GM21737 (cell line): ENCODE results near the gene DPP4.

ENCODE experiments used
- ATAC-seq: cut with Tn5 transposase; IDR thresholded peaks from one replicate; pipeline ENCODE4 v1.9.1; 2021; ENCODE audit warnings: mild to moderate bottlenecking, moderate library complexity; ENCODE audit not compliant: unreplicated experiment

Gene DPP4

DNA sequence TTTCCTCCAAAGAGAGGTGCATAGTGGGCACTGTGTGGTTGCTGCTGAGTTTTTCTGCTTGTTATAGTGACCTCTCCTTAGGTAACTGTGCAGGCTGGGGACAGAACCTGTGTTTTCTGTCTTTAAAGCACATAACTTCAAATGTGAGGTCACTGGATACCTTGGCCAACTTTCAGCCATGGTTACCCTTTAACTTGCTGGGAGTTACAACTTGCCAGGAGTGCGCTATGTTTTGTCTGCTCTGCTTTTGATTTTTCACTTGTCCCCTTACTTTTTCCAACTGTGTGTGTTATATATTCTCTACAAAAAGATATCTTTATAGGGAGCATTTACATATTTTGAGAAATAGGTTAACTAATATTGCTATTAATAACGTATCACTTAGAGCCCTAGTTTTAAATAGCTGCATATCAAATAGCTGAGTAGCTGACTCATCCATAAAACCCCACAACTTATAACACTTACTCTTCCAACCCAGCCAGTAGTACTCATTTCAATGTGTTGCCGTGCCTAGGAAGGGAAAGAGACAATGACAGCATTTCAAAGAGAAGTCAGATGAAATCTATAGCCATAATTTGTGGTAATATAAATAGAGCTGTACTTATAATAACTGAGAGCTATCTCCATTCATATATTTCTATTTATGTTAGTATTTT lies 51.6 kb downstream of the DPP4 start:
- ATAC-seq = no peak

DNA sequence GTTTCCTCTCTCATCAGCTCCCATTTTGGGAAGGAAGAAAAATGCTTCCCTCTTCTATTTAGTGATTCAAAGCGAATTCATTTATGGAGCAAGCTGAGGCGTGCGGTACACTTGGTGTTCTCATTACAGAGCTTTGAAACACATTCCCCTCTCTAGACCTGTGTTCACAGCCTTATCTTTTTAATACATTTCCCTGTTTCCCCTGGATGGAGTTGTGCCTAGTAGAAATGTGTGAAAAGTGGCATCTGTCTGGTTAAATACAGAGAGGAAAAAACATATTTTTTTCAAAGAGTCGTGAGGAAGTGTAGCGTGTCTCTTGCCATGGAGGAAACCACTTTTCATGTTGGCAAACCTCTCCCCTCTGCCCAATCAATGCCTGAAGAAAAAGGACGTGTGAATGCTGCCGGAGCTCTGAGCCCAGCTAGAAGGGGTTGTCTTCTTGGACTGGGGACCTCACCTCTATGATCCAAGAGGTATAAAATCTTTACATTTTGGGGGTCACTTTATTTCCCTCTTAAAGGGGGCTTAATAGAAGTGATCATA lies 52.4 kb downstream of the DPP4 start:
- no peak for ATAC-seq

DNA sequence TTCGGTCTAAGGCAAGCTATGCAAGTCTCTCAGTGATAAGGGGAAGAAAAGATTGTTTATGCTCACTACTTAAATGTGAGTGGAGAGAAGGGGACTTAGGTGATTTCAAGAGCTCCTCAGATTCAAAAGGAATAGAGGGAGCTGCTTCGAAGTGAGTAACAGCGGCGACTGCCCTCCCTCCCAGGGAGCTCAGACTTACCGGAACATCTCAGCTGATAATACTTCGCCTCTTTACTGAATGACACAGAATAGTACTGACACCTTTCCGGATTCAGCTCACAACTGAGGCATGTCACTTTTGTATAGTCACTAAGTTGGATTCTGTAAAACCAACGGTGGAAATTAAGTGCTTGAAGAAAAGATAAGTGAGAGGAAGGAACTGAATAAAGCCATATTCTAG lies 55.5 kb downstream of the DPP4 start:
- ATAC-seq = no peak

DNA sequence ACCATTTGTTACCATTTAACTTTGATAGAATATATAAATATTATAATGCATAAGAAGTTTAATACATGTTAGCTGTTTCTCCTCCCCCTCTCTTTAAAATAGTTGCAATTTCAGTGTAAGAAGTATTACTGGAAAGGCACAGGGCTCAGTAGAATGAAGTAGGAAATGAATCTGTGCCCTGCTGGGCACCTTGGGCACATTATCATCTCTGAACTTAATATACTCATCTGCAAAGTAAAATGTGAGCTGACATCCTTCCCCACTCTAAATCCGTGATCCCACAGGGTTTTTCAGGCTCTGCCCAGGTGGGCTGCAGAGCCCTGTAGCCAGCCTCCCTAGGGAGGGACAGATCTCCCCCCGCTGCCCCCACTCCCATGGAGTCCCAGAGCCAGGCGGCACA lies 56.8 kb downstream of the DPP4 start:
- no peak for ATAC-seq

DNA sequence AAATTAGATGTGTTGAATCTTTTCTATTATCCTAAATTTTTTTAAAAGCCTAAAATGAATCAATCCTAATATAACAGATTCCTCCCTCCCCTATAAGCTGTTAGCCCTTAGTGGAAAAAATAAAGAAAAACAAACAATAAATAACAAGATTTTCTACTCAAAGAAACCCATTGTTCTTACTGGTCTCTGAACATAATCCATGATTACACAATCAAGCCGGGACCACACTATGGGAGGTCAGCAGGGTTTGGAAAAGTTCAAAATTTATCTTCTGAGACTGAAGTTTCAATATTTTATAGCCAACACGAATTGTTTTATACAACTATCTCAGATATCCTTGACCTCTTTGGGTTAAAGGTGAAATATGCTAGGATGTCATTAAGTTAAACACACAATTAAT lies 57.9 kb downstream of the DPP4 start:
- ATAC-seq = no peak

DNA sequence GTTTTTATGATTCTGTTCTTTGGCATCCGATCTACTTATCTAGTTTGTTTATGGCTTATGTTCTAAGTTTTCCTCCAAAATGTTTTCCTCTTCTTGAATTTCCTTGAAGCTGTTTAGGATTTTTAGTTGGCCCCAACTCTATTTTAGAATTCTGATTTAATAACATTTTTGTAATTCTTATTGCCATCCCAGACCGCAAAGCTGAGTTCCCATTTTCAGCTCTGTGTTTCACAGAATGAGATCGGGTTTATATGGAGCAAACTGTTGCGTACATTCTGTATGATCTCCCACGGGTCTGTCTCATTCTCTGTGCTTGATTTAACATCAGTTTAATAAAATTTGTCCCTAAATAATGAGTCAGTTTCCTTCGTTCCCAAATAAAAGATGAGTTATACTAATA lies 59.3 kb downstream of the DPP4 start:
- ATAC-seq = no peak

DNA sequence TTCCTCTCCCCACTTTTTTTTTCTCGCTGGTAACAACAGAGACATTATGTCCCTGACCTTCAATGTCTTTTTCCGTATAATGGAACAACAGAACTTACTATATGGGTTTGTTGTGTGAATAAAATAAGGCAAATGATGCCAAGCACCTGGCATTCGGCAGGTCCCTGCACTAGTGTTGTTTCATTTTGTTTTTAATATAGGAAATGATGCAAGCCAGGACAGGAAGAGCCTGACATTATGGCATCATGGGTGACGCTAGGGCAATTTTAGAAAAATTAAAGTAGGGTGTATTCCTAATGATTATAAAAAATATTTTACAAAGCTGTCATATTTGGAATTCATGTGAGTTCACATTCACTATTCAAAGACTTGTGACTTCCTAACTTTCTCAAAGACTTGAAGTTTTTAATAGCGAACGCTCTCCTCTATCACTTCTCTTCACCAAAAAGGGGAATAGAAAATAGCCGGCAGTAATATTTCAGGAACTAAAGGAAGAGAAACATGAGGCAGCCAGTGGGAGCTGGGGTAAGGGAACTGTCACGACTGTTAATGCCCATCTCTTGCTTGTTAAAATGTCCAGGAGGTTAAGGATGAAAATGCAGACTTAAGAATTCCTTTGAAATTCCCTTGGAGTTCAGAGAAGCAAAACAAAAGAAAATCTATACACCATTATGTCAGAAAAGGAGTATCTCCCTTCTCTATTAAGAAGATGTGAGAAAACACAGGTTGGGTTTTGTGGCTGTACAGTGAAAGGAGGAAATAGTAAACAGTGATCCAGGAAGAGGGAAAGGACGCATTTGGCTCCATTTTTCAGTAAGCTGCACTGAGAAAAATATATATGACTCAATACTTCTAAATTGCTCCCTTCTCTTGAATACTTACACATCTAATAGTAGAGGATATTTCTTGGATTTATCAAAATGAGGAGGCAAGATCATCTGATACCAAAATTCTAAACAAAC lies 60.2 kb downstream of the DPP4 start:
- no peak for ATAC-seq

DNA sequence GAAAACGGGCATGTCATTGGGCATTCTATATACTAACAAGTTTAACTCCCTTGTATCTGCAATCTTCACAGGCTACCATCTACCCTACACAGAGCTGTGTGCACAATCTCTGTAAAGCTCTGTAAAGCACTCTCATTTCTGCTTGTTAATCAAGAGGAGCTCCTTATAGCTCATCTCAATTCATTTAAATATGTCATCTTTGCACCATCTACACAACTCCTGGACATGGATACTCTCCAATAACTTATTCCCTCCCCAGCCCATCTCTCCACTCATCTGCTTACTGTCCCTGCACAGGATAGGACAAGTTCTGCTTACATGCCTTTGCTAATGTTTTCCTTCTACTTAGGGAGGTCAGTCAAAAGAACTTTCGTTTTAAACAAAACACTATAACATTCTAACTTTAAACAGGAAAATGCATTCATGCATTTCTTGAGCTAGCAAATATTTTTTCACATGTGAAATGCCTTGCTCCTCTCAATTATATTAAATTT lies 61.4 kb downstream of the DPP4 start:
- ATAC-seq = no peak

DNA sequence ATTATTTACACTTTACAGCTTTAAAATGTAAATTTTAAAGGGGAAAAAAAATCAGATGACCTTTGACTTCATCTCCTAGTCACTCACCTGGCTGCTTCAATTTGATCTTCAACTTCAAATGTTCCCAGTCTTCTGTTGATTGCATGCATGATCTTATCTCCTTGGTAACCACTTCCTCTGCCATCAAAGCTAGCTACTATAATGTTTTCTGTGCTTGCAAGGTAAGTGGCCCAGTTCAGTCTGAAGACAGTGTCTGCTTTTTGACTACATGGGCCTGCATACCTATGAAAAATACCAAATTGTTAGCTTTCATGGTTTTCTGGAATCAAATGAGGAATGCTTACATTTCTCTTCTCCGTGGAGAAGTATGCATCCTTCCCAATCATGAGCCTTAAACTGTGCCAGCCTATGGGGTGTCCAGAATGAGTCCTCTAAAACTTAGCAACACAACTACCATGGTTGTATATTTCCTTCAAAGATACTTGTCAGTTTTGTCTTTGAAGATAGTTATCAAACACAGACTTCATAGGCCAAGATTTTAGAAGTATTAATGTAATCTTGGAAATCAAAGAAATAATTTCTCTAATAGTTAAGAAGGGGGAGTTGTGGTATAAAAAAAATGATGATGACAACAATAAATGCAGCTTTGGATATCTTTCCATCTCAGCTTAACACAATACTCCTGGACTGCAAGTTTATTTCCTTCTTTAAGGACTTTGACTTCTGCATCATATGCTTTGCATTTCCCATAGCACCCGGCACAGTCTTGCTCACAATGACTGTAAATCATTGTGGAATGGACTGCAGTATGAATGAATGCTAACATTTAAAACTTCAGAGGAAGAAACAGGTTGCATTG lies 62.1 kb downstream of the DPP4 start:
- ATAC-seq = no peak

DNA sequence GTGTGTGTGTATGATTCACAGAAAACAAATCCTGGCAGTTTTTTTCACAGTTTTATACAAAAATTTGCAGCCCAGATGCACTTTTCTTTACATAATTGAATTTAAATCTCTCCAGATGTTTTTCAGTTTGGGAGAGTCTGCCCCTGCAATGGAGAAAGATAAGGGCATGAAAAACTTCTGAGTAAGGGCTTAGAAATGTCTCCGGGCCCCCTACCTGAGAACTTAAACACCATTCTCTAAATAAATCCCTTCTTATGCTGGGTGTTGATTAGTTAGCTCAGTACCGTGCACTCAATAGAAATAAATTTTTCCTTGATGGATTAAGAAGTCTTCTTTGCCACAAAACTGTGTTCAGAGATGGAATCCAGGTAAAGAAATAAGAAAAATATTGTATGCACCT lies 64.5 kb downstream of the DPP4 start:
- no peak for ATAC-seq

DNA sequence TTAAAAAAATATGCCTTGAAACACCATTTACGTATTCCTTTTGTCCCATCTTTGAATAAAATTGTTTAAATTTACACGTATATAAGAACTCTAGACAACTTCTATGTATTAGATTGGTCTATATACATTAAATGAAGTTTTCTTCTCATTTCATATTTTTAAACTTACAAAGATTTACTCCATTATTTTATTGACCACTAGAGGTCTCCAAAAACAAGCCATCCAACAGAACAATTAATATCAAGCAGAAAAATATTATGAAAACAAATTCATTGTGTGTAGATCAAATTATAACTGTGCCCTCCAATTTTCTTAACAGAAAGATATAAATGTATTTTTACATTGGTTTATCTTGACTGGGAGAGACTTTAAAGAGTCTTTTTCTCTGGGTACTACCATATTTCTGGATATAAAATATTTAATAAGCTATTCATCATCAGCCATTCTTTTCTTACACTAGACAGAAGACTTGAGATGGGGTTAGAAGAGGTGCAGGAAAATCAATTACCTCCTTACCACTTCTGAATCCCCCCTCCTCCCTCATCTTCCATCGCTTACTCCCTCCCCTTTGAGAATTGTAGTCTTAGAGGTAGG lies 66.5 kb downstream of the DPP4 start:
- no peak for ATAC-seq

DNA sequence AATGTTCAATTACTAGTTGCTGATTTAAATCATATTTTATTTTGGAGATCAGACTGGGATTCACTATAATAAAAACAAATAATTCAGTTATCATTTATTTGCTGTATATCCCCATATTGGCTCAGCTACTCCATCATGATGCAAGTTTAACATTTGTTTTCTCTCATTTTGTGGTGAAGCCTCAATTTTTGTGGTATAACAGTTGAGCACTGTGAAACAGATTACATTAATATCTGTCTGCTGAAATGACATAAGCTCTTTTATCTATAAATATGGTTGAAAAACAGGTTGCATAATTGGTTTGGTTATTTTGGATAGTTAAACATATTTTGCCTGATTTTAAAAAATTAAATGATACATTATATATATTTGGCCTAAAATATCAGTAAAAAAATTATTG lies 67.7 kb downstream of the DPP4 start:
- no peak for ATAC-seq

DNA sequence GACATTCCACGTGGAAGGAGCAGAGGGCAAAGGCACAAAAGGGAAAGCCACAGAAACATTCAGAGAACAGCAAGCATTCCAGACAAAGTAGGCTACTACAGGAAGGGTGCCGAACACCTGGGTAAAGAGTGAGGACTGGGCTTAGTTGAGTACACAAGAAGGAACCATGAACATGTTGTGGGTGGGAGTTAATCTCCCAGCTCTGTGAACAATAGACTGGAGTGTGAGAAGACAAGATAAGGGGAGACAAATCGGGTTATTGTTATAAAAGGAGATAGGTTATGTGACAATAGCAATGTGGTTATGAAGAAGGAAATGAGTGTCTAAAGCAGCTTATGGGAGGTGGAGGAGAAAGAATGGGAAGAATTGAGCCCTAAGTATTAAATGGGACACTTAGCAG lies 70.0 kb downstream of the DPP4 start:
- ATAC-seq = no peak

DNA sequence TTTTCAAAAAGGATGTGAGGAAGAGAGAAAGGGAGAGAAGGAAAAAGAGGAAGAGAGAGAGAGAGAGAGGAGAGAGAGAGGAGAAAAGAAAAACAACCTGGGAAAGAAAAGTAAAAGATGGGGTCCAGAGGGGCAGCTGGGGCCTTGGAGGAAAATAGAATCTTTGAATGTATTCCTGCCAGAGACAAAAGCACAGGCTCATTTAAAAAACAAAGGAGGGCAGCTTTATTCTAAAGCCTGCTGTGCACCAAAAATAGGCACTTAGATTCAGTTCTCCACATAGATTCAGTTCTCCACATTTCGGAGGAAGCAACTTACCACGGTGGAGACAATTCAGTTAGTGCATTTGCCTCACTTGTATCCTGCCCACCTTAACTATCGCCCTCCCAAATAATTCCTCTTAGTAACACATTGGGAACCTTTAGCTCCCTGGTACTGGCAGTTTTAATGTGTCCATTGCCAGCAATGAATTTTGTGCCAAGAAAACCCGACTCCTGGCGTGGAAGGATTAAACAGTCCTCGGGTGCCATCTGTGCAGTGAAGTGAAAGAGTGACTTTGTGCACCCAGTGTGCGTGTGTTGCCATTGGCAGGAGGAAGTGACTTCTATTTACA lies 71.3 kb downstream of the DPP4 start:
- ATAC-seq = no peak

DNA sequence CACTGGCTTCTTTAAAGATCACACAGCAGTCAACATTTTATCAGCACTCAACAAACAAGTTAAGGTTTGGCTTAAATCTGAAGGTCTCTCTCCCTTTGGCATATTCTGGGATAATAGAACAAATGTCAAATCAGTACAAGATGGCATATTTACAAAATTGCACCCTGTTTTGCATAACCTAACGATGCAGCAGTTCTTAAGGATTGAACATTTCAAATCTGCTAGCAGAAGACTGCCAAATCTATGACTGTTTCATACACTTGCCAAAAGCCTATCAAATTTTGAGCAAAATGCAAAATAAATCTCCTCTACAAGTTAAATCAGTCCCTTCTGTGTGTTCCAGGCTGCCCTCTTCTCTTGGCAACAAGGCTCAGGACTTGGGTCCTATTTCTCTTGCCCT lies 73.6 kb downstream of the DPP4 start:
- ATAC-seq = no peak

DNA sequence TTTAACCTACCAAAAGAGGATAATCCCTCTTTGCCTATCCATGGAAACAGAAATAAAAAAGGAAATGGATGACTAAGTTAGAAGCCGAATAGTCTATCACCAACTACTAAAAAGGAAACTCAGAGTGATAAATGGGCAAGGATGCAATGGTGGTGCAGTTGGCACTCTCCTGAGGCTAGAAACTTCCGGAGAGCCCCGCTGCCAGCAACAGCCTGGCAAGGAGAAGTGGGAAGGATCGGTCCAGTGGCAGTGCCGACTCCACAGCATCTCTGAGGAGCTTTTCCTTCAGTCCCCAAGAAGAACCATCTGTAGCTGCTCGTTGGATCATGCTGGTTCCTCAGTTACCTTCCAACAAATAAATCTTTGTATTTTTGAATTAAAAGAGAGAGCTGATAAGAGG lies 74.7 kb downstream of the DPP4 start:
- no peak for ATAC-seq

DNA sequence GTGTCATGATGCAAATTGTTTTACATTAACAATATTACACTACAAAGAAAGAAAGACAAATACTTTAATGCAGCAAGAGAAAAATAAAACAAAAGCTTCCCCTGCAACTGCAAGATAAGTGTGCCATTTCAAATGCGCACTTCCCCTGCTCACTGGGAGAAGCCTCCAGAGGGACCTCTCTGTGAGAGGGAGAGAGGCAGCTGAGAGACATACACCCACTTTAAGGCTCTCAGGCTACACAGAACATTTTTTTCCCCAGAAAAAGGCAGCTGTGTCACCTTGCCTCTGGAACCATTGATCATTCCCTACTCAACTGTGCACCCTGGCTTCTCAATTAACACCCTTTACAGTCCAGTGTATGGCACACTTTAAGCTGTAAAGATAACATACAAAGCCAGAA lies 75.2 kb downstream of the DPP4 start:
- no peak for ATAC-seq

DNA sequence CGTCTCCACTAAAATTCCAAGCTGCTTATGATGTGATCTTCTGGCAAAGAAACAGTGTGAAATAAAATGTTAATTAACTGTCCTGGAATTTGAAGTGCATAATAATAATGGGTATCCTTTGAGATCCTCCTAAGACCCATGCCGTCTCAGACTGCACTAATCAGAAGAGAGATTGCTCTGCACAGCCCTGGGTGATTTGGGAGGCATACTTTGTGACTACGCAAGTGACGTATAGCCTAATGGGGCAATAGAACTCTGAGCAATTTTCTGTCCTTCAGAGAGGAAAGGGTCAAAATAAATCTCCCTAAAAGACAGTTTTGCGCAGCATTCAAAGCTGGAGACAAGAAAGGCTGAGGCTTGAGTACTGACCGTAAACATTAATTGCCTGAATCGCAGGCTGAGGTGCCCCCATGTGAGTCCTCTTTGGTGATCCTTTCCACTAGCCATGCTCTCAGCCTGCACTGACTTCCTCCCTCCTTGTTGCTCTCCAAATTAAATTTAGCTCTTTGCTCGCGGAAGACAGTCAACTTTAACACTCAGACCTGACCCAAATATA lies 76.0 kb downstream of the DPP4 start:
- ATAC-seq = no peak

DNA sequence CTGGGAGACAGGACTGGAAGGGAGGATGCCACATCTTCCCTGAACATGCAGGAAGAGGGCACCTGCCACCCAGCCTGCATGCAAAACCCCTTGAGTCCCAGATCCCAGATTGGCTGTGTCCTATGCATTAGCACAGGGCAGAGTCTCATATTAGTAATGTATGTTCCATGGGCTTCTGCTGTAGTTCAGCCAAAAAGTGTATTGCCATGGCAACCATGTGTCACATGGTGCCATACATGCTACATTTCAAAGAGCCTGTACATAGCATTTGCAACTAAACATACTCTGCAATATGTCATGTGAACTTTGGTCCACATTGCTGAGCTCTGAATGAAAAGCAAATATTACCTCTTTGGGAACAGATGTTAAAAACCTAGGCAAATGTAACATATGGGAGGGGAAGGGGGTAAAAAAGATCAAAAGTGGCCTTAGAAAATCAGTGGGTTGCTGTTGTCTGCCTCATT lies 78.4 kb downstream of the DPP4 start:
- no peak for ATAC-seq
